Suppressor macrophage (primary cell): ENCODE data around the gene GADD45GIP1.
"Not testable (repeated sequence)": the region's sequence is repeated elsewhere in the genome, so short reads cannot be mapped to it uniquely, and the experiment has no call there.

Source experiments
- DNase-seq, 4 experiments: peaks; one replicate each; pipeline ENCODE4 v3.0.0-alpha.2; 2020 to 2022

GADD45GIP1 gene

DNA sequence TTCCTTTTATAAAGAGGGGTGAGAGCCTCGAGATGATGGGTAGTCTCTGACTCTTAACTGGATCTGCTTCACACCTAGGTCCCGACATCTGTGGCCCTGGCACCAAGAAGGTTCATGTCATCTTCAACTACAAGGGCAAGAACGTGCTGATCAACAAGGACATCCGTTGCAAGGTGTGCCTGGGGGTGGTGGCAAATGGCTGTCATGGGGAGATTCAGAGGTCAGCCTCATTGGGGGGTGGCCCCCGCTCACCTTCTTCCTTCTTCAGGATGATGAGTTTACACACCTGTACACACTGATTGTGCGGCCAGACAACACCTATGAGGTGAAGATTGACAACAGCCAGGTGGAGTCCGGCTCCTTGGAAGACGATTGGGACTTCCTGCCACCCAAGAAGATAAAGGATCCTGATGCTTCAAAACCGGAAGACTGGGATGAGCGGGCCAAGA is 17.0 kb downstream of the GADD45GIP1 start:
- DNase-seq: no peak

GRCh38 chr19:12938779-12939601 is 18.0 kb downstream of the GADD45GIP1 start:
- DNase-seq: peak; percentile 61 to 71 (median 66)

DNA sequence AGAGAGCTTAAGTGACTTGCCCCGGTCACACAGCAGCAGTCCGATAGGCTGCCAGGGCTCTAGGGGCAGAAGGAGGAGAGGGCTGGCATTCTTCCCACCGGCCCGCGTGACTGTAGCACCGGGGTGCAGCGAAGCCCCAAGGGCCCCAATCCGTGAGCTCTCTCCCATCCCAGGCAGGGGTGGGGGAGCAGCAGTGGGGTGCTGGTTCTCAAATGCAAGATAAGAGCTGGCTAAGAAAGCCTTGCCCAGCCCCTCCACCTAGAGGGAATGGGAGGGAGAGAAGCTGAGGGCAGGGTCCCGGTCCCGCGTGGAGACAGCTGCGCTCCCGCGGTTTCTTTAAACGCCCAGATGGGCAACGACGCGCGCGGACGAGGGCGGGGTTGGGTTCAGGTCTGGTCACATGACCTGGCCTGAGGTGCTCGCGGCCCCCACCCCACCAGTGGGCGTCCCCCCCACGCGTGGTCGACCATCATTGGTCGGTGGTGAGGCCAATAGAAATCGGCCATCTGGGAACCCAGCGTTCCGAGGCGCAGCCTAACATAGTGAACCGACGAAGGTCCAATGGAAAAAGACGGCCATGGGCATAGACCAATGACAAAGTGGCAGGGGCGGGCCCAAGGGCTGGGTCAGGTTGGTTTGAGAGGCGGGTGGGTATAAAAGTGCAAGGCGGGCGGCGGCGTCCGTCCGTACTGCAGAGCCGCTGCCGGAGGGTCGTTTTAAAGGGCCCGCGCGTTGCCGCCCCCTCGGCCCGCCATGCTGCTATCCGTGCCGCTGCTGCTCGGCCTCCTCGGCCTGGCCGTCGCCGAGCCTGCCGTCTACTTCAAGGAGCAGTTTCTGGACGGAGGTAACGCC is 18.9 kb downstream of the GADD45GIP1 start, which contains the start of gene CALR:
TSS of gene CALR (plus strand) at position 683 of the 852 bp plus-strand sequence. CDS start at position 754, 71 bp downstream.
- peak; percentile 99 to 100 (median 100) for DNase-seq

DNA sequence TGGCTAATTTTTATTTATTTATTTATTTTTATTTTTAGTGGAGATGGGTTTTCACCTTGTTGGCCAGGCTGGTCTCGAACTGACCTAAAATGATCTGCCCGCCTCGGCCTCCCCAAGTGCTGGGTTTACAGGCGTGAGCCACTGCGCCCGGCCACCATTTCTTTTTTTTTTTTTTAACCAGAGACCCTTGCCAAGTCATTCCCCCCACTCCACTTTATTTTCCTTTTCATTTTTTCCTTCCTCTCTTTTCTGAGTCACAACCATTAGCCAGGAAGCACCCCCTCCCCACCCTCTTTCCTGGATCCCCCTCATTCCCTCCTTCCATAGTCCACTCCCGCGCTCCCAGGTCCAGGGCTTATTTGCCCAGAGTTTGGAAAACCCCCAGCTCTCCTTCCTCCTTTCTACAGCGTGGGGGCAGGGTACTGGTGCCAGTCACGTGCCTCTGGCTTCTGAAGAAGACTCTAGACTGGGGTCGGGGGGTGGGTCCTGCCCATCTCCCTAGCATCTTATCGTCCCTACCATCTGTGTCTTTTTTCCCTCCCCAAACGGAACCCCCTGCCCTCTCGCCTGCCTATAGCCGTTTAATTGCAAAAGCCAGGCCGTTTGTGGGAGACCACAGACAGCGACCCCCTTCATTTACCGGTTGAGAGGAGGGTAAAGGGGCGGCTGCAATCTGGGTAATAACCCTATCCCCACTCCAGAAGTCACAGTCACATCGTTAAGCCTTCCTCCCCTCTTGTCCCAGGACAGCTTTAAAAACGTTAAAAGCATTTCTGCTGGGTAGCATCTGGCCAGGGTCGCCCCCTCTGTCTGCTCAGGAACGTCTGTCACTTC is 19.7 kb downstream of the GADD45GIP1 start:
- peak; percentile 76 to 88 (median 85) for DNase-seq

DNA sequence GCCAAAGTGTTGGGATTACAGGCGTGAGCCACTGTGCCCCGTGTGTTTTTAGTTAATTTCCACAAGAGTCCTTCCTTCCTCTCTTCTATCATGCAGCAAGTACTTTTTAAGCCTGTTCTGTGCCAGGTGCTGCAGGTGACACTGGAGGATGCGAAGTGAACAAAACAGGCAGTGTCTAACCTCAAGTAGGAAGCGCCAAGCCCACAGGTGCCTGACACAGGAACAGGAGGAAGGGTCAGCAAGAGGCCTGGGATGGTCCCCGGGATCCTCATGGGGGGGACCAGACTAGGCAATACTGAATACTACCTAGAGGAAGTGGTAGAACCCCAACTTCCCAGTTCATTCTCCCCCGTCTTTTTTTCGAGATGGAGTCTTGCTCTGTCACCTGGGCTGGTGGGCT is 20.4 kb downstream of the GADD45GIP1 start:
- peak in 1 of 4 experiments; percentile 1 for DNase-seq

DNA sequence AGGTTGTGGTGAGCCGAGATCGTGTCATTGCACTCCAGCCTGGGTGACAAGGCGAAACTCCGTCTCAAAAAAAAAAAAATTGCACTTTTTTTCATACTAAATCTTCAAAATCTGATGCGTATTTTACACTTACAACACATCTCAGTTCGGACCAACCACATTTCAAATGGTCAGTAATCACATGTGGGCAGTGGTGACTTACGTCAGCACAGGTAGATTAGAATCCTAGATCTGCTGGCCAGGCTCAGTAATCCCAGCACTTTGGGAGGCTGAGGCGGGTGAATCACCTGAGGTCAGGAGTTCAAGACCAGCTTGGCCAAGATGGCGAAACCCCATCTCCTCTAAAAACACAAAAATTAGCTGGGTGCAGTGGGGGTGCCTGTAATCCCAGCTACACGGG is 22.0 kb downstream of the GADD45GIP1 start:
- DNase-seq: no peak

GRCh38 chr19:12933287-12934072 is 23.5 kb downstream of the GADD45GIP1 start, which contains the start of gene FARSA:
Gene FARSA (minus strand): TSS chr19:12933711. CDS start chr19:12933696, 15 bp downstream.
- DNase-seq: peak; percentile 94 to 97 (median 95)

- peak; percentile 43 to 64 (median 58) for DNase-seq
These were observed 24.4 kb downstream of the GADD45GIP1 start for GRCh38 chr19:12932392-12933286.

DNA sequence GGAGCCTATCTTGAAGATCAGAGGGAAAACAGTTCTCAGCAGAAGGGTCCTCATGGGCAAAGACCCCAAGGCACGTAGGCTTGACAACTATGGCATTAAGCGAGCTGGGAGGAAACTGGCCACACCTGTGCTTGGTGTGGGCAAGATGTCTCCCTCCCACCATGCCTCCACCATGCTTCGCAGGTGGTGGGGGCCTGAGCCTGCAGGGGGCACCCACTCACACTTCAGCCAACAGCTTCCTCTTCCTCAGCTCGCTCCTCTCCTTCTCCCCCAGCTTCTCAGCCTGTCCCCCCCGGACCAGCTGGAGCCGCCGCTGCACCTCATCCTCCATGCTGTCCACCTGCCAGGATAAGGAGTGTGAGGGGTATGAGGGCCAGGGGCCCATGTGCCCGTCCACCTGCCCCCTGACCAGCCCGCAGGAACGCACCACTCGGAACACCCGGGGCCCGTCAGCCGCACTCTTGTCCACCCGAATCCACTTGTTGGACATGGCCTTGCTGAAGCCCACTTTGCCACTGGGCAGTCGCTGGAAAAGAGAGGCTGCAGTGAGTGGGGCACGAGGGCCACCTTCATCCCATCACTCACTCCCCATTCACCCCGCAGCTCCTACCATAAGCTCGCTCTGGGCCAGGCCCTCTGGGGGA is 26.9 kb downstream of the GADD45GIP1 start:
- no peak for DNase-seq

DNA sequence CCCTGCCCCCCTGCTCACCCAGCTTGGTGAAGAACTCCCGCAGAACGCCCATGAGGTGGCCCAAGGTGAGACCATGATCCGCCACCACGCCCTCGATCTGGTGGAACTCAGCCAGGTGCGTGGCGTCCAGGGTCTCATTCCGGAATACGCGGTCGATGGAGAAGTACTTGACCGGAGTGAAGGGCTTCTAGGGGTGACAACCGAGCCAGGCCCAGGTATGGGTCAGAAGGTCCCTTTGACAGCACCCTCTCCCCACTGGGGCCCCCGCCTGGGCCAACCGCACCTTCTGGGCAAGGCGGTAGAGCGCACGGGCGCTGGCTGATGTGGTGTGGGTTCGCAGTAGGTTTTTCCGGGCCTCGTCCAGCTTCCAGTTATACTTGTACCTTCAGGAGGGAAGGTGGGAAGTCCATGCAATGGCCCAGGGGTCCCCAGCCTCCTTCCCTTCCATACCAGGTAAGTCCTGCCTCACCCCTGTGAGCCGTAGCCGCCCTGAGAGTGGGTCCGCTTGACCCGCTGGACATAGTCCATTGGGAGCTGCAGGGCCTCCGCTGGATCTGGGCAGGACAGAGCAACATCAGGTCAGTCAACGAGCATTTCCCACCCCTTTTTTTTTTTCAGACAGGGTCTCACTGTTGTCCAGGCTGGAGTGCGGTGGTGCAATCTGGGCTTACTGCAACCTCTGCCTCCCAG is 32.3 kb downstream of the GADD45GIP1 start:
- DNase-seq: no peak

- DNase-seq: no peak
These were observed 34.1 kb downstream of the GADD45GIP1 start for GRCh38 chr19:12922959-12923358.

- DNase-seq: no peak
These were observed 36.0 kb downstream of the GADD45GIP1 start for GRCh38 chr19:12921047-12921446.

GRCh38 chr19:12918253-12918652 is 38.8 kb downstream of the GADD45GIP1 start:
- DNase-seq: no peak

DNA sequence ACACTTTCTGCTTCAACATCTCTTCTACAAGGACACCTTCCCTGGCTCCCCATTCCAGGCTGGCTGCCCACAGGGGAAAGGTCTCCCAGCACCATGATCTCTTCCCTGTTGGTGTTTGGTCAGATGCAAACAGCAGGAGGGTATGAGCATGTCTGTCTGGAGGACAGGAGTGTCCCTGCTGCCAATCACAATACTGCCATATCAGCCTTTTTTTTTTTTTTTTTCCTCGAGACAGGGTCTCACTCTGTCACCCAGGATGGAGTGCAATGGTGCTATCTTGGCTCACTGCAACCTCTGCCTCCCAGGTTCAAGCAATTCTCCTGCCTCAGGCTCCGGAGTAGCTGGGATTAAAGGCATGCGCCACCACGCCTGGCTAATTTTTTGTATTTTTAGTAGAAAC is 41.2 kb downstream of the GADD45GIP1 start:
- DNase-seq: not testable (repeated sequence)

DNA sequence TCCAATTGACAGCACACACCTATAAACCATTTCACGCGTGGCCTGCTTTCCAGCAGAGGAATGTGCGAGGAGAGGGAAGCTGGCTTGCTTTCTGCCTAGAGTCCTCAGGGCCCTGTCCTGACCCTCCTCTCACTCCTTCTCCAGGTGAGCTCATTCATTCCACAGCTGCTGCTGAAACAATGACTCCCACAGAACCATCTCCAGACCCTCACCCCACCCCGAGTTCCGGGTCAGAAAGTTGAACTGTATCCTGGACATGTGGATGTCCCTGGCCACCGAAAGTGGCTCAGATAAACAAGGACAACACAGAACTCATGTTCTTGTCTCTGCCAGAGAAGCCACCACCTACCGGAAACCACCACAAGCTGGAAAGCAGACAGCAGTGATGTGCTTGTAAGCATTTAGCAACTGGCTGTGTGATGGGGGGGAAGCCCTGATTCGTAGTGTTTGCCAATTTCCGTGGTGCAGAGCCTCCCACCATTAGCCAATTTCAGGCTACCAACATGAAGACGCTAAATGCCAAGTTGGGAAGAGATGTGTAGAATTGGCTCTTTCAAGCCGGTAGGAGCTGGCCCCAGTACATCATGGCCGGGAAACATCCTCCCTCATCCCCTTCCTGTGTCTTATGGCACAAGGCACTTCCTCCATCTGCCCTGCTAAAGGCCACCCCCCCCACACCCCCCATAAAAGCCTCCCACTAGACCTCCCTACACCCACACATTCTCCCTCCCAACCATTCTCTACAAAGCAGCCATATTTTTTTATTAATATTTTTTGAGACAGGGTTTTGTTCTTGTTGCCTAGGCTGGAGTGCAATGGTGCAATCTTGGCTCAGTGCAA is 43.0 kb downstream of the GADD45GIP1 start:
- peak; percentile 49 to 65 (median 56) for DNase-seq

DNA sequence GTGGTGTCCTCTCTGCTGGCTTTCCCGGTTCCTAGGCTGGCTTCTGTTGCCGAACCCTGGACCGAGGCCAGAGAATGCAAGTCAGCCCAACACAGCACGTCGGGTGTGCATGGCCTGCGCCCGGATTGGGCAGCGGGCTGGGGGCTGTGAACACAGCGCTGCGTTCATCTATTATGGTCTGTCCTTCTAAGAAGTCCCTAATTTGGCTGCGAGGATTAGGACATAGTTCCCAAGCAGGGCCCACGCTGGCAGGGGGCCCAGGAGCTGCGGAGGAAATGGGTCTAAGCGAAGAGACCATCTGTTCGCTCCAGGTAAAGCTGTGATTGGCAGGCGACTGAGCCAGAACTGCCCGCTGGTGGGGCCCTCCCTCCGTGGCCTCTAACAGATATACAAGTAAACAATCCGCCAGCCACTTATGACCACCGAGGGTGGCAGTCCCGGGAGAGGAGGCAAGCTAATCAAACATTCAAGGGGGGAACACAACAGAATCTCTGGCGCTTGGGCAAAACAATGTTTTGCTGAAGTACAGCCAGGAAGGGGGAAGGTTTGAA is 43.9 kb downstream of the GADD45GIP1 start:
- peak in 1 of 4 experiments; percentile 8 for DNase-seq

- DNase-seq: no peak
These were observed 44.5 kb downstream of the GADD45GIP1 start for GRCh38 chr19:12912571-12912970.

DNA sequence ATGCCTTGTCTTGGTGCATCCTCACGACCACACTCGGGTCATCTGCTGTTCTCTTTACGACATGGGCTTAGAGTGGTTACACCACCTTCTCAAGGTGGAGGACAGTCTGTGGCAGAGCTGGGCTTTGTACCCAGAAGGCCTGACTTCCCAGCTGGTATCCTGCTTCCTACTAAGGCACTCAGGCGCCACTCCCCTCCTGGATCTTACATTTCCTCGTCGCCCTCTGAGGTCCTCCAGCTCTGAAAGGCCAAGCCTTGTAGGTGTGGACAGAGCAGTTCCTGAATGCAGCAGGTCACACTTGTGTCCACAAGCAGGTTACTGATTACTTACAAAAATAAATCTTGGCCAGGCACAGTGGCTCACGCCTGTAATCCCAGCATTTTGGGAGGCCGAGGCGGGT is 49.9 kb downstream of the GADD45GIP1 start:
- no peak for DNase-seq
